AG04450 (cell line): ENCODE data around the gene CADPS2. TPM values are rescaled to one million over a fixed set of nuclear protein-coding genes. Genes with fewer than 3 reads are reported as not detected.
A peak's percentile ranks its signal among the peaks of the same experiment; 100 is the strongest.

Experiments used
- CTCF ChIA-PET: fragments of 300-600, 350-600 bp; formaldehyde crosslinking; extraction: SDS; loops from one replicate; lab custom pipeline; 2022; ENCODE audit warnings: antibody characterized with exemption, inconsistent platforms; lab: Charles Lee
- POLR2A ChIA-PET: fragments of 350-600 bp; formaldehyde crosslinking; extraction: SDS; loops from one replicate; lab custom pipeline; 2021; ENCODE audit warnings: antibody characterized with exemption, inconsistent platforms; lab: Yijun Ruan, JAX
- DNase-seq: peaks from one replicate; pipeline ENCODE4 v3.0.0-alpha.2; 2011; ENCODE audit warnings: low read depth, low spot score
- H3K27ac ChIP-seq: one replicate; pipeline ENCODE4 v1.5.1; 2012; ENCODE audit warnings: low read depth, low read length, control low read depth
- H3K27me3 ChIP-seq: one replicate; pipeline ENCODE4 v1.6.0; 2012; ENCODE audit warnings: low read length; ENCODE audit not compliant: control insufficient read depth, insufficient read depth
- H3K4me3 ChIP-seq: 2 replicates; pipeline ENCODE4 v1.5.1; 2011; ENCODE audit warnings: mild to moderate bottlenecking, low read depth, low read length, control low read depth
- H3K9me3 ChIP-seq: 2 replicates; pipeline ENCODE4 v1.5.1; 2012; ENCODE audit warnings: low read length; ENCODE audit not compliant: control insufficient read depth, insufficient read depth
- CTCF ChIP-seq: IDR thresholded peaks from 2 replicates; pipeline ENCODE4 v1.5.1; 2011; ENCODE audit warnings: low read depth, low read length, control low read depth, inconsistent platforms
- polyA plus RNA-seq: library from polyadenylated mRNA; depleted of rRNA; stranded (reverse); fragments of >200 nt; gene quantifications from 2 replicates; pipeline ENCODE4 v1.2.3, GENCODE V29; 2011

CADPS2 gene
- polyA plus RNA-seq, 1 experiment, result 0.41 TPM

GRCh38 chr7:122887848-122888247 is 1.6 kb upstream of the CADPS2 start:
- CTCF ChIA-PET, result no interaction called here
- peaks cover 14% of the 10 kb centered on the region for H3K27me3 ChIP-seq
- TF ChIP-seq CTCF, result no peak
- H3K4me3 ChIP-seq, result no peak overlapping the region
- no peaks in the 10 kb centered on the region; the same call in 1 of the 2 replicates for H3K9me3 ChIP-seq
- no peak overlapping the region for H3K27ac ChIP-seq
- POLR2A ChIA-PET, result no interaction called here
- DNase-seq, result no peak

GRCh38 chr7:122887198-122887597 is 938 bp upstream of the CADPS2 start:
- H3K4me3 ChIP-seq, result no peak overlapping the region
- ChIA-PET POLR2A (no interaction called here), CTCF (no interaction called here)
- H3K9me3 ChIP-seq, result no peaks in the 10 kb centered on the region; the same call in 1 of the 2 replicates
- DNase-seq, result no peak
- peaks cover 14% of the 10 kb centered on the region for H3K27me3 ChIP-seq
- no peak overlapping the region for H3K27ac ChIP-seq
- TF ChIP-seq CTCF, result no peak

- Histone ChIP-seq H3K9me3 (no peaks in the 10 kb centered on the region; the same call in 1 of the 2 replicates), H3K27me3 (peaks cover 14% of the 10 kb centered on the region), H3K27ac (no peak overlapping the region), H3K4me3 (peak overlapping the region; percentile 63)
- DNase-seq, result no peak
- CTCF ChIA-PET, result no interaction called here
- TF ChIP-seq CTCF, result no peak
- POLR2A ChIA-PET, result no interaction called here
Observed at GRCh38 chr7:122885583-122886356, 490 bp downstream of the CADPS2 start.

- Histone ChIP-seq H3K27ac (no peak overlapping the region), H3K9me3 (no peaks in the 10 kb centered on the region; the same call in 1 of the 2 replicates), H3K27me3 (peaks cover 14% of the 10 kb centered on the region), H3K4me3 (no peak overlapping the region)
- CTCF ChIA-PET, result no interaction called here
- TF ChIP-seq CTCF, result no peak
- POLR2A ChIA-PET, result no interaction called here
- DNase-seq, result no peak
Observed at GRCh38 chr7:122884186-122884585, 2.1 kb downstream of the CADPS2 start.

GRCh38 chr7:122883049-122883680 is 3.1 kb downstream of the CADPS2 start:
- Histone ChIP-seq H3K27me3 (peaks cover 14% of the 10 kb centered on the region), H3K4me3 (no peak overlapping the region), H3K27ac (no peak overlapping the region), H3K9me3 (peaks cover 1% of the 10 kb centered on the region; the same call in 1 of the 2 replicates)
- no peak for DNase-seq
- ChIA-PET CTCF (no interaction called here), POLR2A (no interaction called here)
- TF ChIP-seq CTCF, result no peak
